HFF-Myc (cell line): ENCODE results near the gene CTNNAL1.

Experiments
- DNase-seq: peaks from one replicate; pipeline ENCODE4 v3.0.0-alpha.2; 2011; ENCODE audit warnings: low read depth; ENCODE audit errors: extremely low read depth
- H3K4me3 ChIP-seq: replicated peaks from 2 replicates; pipeline ENCODE4 v1.5.1; 2011; ENCODE audit warnings: low read depth, mild to moderate bottlenecking, control low read depth, low read length
- TF ChIP-seq, protein P1 (sequence below): IDR thresholded peaks from 2 replicates; pipeline ENCODE4 v1.5.1; 2012; ENCODE audit warnings: mild to moderate bottlenecking, low read depth, low read length, control low read depth; ENCODE audit errors: missing control alignments

Gene CTNNAL1

DNA sequence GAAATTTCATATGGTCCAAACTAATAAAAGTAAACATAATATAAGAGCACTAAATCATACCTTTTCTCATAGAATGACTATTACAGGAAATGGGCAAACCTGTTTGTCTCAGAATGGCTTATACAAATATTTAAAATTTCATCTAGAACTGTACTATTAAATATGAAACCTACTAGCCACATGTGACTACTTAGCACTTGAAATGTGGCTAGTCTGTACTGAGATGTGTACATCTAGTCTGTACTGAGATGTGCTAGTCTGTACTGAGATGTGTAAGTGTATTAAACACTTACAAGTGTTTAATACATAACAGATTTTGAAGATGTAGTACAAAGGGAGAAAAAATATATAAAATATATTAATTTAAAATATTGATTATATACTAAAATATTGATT is 56.7 kb downstream of the CTNNAL1 start:
- TF ChIP-seq, protein P1, sequence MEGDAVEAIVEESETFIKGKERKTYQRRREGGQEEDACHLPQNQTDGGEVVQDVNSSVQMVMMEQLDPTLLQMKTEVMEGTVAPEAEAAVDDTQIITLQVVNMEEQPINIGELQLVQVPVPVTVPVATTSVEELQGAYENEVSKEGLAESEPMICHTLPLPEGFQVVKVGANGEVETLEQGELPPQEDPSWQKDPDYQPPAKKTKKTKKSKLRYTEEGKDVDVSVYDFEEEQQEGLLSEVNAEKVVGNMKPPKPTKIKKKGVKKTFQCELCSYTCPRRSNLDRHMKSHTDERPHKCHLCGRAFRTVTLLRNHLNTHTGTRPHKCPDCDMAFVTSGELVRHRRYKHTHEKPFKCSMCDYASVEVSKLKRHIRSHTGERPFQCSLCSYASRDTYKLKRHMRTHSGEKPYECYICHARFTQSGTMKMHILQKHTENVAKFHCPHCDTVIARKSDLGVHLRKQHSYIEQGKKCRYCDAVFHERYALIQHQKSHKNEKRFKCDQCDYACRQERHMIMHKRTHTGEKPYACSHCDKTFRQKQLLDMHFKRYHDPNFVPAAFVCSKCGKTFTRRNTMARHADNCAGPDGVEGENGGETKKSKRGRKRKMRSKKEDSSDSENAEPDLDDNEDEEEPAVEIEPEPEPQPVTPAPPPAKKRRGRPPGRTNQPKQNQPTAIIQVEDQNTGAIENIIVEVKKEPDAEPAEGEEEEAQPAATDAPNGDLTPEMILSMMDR: no peak
- H3K4me3 ChIP-seq: no peak overlapping the region
- no peak for DNase-seq

DNA sequence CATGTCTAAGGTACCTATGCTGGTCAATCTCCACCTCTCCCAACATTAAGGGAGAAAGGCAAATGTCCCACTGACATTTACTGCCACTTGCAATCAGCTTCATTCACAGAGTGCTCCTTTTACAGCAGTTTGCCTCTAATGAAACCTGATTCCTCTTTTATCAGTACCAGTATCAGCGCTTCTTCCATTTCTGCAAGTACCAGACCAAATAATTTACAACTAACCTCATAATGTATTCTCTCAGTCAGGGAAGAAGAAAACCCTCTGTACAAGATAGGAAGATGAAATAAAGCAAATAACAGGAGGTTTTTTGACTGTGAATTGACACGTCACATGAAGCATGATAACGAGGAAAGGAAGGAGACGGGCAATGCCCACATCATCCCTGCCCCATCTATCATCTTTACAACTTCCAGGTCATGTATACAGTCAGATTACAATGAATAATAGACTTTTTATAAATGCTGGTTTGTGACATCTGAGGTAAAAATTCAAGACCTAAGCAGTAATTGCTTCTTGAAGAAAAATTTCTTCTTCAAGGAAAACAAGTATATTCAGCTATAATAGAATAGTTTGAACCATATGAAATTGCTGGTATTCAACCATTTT is 57.2 kb downstream of the CTNNAL1 start:
- no peak for DNase-seq

DNA sequence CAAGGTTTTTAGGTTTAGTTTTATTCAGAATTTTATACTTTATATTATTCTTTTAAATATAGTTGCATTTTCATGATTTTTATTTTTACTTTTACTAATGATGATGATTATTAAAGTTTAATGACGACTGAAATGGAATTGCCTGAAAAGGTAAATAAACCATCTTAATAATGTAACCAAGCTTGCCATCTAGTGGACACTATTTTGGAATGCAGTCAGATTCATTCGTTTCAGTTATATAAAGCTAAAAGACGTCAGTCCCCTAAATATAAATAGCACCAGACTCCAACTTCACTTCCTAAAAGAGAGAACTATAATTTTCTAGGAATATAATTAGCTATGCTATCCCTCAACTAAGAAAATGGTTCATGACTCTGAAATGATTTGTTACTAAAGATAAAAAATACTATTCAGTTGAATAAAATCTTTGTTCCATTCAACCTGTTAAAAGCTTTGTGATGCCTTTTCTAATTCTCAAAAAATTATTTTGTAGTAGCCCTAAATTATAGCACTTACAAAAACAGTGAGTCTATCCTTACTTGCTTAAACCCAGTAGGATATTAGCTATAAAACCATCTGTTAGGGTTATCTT is 59.2 kb downstream of the CTNNAL1 start:
- peak; percentile 27 for DNase-seq
- no peak overlapping the region for H3K4me3 ChIP-seq
- TF ChIP-seq, protein P1: peak; percentile 38

More for the DNA sequence above, 57.2 kb downstream of the CTNNAL1 start:
- no peak overlapping the region for H3K4me3 ChIP-seq
- TF ChIP-seq, protein P1: no peak

DNA sequence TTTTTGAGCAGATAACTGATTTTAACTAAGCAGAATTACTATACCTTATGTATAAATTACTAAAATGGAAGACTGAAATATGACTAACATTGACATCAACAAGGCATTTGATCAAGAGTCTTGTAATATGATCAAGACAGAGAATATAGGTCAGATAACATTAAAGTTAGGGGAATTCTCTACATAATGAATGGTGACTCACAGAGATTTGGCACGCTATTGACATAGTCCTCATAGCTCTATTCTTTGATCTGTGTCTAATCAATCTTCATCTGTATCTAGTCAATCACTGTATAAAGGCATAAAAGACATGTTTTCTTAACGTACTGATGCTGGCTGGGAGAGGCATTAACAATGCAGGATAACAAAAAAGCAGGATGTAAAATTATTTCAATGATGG is 61.7 kb downstream of the CTNNAL1 start:
- TF ChIP-seq, protein P1: no peak
- no peak overlapping the region for H3K4me3 ChIP-seq

DNA sequence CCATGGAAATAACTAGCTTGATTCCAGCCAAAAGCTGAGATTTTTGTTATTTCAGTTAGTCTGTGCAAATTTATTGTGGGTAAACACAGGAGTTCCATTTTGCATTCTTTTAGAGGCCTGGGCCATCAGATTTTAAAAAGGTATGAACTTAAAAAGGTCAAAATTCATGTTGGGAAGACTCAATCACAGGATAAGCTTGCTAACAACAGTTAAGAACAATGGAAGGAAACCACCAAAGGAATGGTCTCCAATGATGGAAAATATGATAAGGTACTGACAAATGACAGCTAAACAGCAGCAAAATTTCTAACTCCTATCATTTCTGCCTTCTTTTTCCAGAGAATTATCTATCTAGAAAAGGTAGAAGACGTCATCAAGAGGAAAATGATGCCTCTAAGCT is 63.1 kb downstream of the CTNNAL1 start:
- H3K4me3 ChIP-seq: no peak overlapping the region
- DNase-seq: no peak
- TF ChIP-seq, protein P1: no peak

More for the DNA sequence above, 61.7 kb downstream of the CTNNAL1 start:
- no peak for DNase-seq

DNA sequence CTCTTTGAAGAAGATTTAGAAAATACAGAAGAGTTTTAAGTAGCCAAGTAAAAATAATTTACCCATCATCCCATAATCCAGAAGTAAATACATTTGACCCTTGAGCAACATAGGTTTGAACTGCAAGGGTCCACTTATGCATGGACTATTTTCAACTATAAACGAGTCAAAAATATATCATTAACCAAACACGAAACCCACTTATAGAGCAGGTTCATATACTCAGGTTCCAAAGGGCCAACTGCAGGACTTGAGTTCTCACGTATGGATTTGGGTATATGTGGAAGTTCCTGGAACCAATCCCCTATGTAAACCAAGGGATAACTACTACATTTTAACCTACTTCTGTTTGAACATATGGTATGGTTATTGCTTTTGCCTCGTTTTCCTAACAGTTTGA is 73.3 kb downstream of the CTNNAL1 start:
- TF ChIP-seq, protein P1: no peak
- no peak overlapping the region for H3K4me3 ChIP-seq
- DNase-seq: no peak
